ENCODE measurements around the gene TRAPPC3. TPM values are rescaled to one million over a fixed set of nuclear protein-coding genes. Genes with fewer than 3 reads are reported as not detected.

Gene TRAPPC3
- total and polyA plus RNA-seq, 2 experiments from 2014 or later = 45.6 to 55.9 TPM

DNA sequence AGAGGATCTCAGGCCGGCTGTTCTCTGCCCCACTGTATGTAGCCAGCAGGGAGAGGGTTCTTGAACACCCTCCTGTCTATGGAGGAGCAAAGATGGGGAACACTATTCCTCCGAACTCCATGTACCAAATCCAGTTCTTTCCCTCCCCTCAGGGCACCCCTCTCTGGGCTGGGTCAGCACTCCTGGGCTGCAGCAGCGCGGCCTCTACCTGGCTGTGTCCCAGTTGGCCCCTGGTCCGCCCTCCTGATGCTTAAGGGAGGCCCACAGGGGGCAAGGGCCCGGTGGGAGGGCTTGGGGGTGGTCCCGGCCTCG lies 61.1 kb downstream of the TRAPPC3 start:
- Mint-ChIP-seq H3K4me1 (peaks cover 14% of the 10 kb centered on the region), H3K27ac (no peak overlapping the region), H3K27me3 (ENCODE audit: insufficient read depth, low read depth, poor library complexity) (peaks cover 9% of the 10 kb centered on the region), H3K4me3 (peak overlapping the region; percentile 91; the same call in 2 of the 3 replicates), H3K9me3 (no peaks in the 10 kb centered on the region; the same call in 2 of the 3 replicates), H3K36me3 (ENCODE audit: low read depth) (peaks cover 17% of the 10 kb centered on the region)
- H3F3A ChIP-seq (replicated peaks; ENCODE audit: low read depth) = 0 out of 2 replicates have a peak, but pooled peaks cover 8% of the 10 kb centered on the region
- H3K9me2 ChIP-seq (ENCODE audit: insufficient read depth) = no peaks in the 10 kb centered on the region
- peaks cover 4% of the 10 kb centered on the region; the same call in 1 of the 2 replicates for H3K27me3 ChIP-seq (ENCODE audit: insufficient read depth)
- H3K79me2 ChIP-seq (replicated peaks; ENCODE audit: insufficient read depth) = peaks cover 13% of the 10 kb centered on the region
- TF ChIP-seq, protein P1, sequence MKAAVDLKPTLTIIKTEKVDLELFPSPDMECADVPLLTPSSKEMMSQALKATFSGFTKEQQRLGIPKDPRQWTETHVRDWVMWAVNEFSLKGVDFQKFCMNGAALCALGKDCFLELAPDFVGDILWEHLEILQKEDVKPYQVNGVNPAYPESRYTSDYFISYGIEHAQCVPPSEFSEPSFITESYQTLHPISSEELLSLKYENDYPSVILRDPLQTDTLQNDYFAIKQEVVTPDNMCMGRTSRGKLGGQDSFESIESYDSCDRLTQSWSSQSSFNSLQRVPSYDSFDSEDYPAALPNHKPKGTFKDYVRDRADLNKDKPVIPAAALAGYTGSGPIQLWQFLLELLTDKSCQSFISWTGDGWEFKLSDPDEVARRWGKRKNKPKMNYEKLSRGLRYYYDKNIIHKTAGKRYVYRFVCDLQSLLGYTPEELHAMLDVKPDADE (IDR thresholded peaks at IDR 0.05) = no peak
- TF ChIP-seq, protein P2, sequence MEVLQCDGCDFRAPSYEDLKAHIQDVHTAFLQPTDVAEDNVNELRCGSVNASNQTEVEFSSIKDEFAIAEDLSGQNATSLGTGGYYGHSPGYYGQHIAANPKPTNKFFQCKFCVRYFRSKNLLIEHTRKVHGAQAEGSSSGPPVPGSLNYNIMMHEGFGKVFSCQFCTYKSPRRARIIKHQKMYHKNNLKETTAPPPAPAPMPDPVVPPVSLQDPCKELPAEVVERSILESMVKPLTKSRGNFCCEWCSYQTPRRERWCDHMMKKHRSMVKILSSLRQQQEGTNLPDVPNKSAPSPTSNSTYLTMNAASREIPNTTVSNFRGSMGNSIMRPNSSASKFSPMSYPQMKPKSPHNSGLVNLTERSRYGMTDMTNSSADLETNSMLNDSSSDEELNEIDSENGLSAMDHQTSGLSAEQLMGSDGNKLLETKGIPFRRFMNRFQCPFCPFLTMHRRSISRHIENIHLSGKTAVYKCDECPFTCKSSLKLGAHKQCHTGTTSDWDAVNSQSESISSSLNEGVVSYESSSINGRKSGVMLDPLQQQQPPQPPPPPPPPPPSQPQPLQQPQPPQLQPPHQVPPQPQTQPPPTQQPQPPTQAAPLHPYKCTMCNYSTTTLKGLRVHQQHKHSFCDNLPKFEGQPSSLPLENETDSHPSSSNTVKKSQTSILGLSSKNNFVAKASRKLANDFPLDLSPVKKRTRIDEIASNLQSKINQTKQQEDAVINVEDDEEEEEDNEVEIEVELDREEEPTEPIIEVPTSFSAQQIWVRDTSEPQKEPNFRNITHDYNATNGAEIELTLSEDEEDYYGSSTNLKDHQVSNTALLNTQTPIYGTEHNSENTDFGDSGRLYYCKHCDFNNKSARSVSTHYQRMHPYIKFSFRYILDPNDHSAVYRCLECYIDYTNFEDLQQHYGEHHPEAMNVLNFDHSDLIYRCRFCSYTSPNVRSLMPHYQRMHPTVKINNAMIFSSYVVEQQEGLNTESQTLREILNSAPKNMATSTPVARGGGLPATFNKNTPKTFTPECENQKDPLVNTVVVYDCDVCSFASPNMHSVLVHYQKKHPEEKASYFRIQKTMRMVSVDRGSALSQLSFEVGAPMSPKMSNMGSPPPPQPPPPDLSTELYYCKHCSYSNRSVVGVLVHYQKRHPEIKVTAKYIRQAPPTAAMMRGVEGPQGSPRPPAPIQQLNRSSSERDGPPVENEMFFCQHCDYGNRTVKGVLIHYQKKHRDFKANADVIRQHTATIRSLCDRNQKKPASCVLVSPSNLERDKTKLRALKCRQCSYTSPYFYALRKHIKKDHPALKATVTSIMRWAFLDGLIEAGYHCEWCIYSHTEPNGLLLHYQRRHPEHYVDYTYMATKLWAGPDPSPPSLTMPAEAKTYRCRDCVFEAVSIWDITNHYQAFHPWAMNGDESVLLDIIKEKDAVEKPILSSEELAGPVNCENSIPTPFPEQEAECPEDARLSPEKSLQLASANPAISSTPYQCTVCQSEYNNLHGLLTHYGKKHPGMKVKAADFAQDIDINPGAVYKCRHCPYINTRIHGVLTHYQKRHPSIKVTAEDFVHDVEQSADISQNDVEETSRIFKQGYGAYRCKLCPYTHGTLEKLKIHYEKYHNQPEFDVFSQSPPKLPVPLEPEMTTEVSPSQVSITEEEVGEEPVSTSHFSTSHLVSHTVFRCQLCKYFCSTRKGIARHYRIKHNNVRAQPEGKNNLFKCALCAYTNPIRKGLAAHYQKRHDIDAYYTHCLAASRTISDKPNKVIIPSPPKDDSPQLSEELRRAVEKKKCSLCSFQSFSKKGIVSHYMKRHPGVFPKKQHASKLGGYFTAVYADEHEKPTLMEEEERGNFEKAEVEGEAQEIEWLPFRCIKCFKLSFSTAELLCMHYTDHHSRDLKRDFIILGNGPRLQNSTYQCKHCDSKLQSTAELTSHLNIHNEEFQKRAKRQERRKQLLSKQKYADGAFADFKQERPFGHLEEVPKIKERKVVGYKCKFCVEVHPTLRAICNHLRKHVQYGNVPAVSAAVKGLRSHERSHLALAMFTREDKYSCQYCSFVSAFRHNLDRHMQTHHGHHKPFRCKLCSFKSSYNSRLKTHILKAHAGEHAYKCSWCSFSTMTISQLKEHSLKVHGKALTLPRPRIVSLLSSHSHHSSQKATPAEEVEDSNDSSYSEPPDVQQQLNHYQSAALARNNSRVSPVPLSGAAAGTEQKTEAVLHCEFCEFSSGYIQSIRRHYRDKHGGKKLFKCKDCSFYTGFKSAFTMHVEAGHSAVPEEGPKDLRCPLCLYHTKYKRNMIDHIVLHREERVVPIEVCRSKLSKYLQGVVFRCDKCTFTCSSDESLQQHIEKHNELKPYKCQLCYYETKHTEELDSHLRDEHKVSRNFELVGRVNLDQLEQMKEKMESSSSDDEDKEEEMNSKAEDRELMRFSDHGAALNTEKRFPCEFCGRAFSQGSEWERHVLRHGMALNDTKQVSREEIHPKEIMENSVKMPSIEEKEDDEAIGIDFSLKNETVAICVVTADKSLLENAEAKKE (CRISPR knock-in tag; IDR thresholded peaks at IDR 0.05) = no peak
- TF ChIP-seq NANOG (IDR thresholded peaks at IDR 0.05; ENCODE audit: borderline replicate concordance) (no peak), EZH2phosphoT487 (IDR thresholded peaks at IDR 0.05; ENCODE audit: unreplicated experiment) (no peak), STAT1 (IDR thresholded peaks at IDR 0.05; ENCODE audit: unreplicated experiment) (no peak), ZNF114 (CRISPR knock-in tag; IDR thresholded peaks at IDR 0.05) (no peak), EZH2 (IDR thresholded peaks at IDR 0.05; ENCODE audit: low read depth, unreplicated experiment) (no peak), CREB1 (CRISPR knock-in tag; IDR thresholded peaks at IDR 0.05; ENCODE audit: low read depth) (no peak), ZNF331 (CRISPR knock-in tag; IDR thresholded peaks at IDR 0.05; ENCODE audit: low read depth) (no peak)
- TF ChIP-seq, protein P3, sequence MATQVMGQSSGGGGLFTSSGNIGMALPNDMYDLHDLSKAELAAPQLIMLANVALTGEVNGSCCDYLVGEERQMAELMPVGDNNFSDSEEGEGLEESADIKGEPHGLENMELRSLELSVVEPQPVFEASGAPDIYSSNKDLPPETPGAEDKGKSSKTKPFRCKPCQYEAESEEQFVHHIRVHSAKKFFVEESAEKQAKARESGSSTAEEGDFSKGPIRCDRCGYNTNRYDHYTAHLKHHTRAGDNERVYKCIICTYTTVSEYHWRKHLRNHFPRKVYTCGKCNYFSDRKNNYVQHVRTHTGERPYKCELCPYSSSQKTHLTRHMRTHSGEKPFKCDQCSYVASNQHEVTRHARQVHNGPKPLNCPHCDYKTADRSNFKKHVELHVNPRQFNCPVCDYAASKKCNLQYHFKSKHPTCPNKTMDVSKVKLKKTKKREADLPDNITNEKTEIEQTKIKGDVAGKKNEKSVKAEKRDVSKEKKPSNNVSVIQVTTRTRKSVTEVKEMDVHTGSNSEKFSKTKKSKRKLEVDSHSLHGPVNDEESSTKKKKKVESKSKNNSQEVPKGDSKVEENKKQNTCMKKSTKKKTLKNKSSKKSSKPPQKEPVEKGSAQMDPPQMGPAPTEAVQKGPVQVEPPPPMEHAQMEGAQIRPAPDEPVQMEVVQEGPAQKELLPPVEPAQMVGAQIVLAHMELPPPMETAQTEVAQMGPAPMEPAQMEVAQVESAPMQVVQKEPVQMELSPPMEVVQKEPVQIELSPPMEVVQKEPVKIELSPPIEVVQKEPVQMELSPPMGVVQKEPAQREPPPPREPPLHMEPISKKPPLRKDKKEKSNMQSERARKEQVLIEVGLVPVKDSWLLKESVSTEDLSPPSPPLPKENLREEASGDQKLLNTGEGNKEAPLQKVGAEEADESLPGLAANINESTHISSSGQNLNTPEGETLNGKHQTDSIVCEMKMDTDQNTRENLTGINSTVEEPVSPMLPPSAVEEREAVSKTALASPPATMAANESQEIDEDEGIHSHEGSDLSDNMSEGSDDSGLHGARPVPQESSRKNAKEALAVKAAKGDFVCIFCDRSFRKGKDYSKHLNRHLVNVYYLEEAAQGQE (IDR thresholded peaks at IDR 0.05; ENCODE audit: unreplicated experiment) = no peak
- TF ChIP-seq, protein P4, sequence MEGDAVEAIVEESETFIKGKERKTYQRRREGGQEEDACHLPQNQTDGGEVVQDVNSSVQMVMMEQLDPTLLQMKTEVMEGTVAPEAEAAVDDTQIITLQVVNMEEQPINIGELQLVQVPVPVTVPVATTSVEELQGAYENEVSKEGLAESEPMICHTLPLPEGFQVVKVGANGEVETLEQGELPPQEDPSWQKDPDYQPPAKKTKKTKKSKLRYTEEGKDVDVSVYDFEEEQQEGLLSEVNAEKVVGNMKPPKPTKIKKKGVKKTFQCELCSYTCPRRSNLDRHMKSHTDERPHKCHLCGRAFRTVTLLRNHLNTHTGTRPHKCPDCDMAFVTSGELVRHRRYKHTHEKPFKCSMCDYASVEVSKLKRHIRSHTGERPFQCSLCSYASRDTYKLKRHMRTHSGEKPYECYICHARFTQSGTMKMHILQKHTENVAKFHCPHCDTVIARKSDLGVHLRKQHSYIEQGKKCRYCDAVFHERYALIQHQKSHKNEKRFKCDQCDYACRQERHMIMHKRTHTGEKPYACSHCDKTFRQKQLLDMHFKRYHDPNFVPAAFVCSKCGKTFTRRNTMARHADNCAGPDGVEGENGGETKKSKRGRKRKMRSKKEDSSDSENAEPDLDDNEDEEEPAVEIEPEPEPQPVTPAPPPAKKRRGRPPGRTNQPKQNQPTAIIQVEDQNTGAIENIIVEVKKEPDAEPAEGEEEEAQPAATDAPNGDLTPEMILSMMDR (conservative IDR thresholded peaks at IDR 0.05; ENCODE audit: low read depth in 2 of 2) = no peak
- ATAC-seq (peak; percentile 11), DNase-seq (ENCODE audit: low spot score) (no peak)
- peaks cover 3% of the 10 kb centered on the region; the same call in 1 of the 2 replicates for H4K20me1 ChIP-seq (replicated peaks; ENCODE audit: insufficient read depth)
- peak overlapping the region; percentile 98 for H2AFZ ChIP-seq
- peaks cover 6% of the 10 kb centered on the region; the same call in 1 of the 2 replicates for H3K4me1 ChIP-seq (ENCODE audit: insufficient read depth)
- peak overlapping the region; percentile 95 for H3K4me3 ChIP-seq
- peaks cover 9% of the 10 kb centered on the region; the same call in 1 of the 2 replicates for H3K36me3 ChIP-seq (ENCODE audit: insufficient read depth)
- H3K27ac ChIP-seq (ENCODE audit: low read depth) = no peak overlapping the region
- H3K4me2 ChIP-seq = peak overlapping the region; percentile 76
